ENCODE data around the gene R3HDM1. TPM values are rescaled to one million over a fixed set of nuclear protein-coding genes. Genes with fewer than 3 reads are reported as not detected.

Gene R3HDM1
- total RNA-seq, 1 donor from 2014 or later, result 18.2 TPM

DNA sequence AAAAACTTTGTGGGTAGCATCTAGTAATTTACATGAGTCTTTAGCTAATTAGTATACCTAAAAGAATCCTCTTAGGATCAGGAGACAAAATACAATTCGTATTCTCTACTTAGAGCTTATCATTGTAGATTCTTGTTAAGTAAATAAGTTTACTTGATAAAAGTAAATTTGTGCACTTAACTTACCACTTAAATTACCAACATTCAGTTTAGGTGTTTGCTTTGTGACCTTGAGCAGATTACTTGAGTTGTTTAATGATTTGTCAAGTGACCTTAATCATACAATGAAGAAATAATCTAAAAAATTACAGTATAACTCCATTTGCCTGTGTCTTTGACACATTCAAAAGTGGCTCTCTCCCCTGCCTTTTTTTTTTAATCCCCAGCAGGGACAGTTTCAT lies 143.2 kb downstream of the R3HDM1 start:
- intact Hi-C loops (cut with DNase I), result no loop called here
- Histone ChIP-seq H3K4me1 (no peaks in the 10 kb centered on the region), H3K27me3 (no peaks in the 10 kb centered on the region), H3K9me3 (no peaks in the 10 kb centered on the region), H3K4me3 (no peak overlapping the region), H3K27ac (no peak overlapping the region), H3K36me3 (peaks cover 0 to 2% of the 10 kb centered on the region in 2 donors)
- no peak for DNase-seq (ENCODE audit: extremely low spot score in 2 of 2)
- TF ChIP-seq POLR2A (IDR thresholded peaks at IDR 0.05) (no peak), POLR2AphosphoS5 (IDR thresholded peaks at IDR 0.05; ENCODE audit: insufficient read depth in 1 of 2, low read depth in 1 of 2) (no peak)
- TF ChIP-seq, protein P1, sequence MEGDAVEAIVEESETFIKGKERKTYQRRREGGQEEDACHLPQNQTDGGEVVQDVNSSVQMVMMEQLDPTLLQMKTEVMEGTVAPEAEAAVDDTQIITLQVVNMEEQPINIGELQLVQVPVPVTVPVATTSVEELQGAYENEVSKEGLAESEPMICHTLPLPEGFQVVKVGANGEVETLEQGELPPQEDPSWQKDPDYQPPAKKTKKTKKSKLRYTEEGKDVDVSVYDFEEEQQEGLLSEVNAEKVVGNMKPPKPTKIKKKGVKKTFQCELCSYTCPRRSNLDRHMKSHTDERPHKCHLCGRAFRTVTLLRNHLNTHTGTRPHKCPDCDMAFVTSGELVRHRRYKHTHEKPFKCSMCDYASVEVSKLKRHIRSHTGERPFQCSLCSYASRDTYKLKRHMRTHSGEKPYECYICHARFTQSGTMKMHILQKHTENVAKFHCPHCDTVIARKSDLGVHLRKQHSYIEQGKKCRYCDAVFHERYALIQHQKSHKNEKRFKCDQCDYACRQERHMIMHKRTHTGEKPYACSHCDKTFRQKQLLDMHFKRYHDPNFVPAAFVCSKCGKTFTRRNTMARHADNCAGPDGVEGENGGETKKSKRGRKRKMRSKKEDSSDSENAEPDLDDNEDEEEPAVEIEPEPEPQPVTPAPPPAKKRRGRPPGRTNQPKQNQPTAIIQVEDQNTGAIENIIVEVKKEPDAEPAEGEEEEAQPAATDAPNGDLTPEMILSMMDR (IDR thresholded peaks at IDR 0.05), result no peak

DNA sequence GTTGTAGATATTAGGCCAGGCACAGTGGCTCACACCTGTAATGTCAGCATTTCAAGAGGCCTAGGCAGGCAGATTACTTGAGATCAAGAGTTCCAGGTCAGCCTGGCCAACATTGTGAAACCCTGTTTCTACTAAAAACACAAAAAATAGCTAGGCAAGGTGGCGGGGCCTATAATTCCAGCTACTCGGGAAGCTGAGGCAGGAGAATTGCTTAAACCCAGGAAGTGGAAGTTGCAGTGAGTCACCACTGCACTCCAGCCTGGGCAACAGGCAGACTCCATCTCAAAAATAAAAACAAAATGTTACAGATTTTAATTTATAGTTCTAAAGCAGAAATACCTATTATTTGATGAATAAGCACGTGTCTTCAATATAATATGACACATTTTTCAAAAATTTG lies 144.7 kb downstream of the R3HDM1 start:
- no peaks in the 10 kb centered on the region for H3K4me1 ChIP-seq
- H3K4me3 ChIP-seq, result no peak overlapping the region
- no peaks in the 10 kb centered on the region for H3K27me3 ChIP-seq
- H3K9me3 ChIP-seq, result no peaks in the 10 kb centered on the region
- H3K27ac ChIP-seq, result no peak overlapping the region
- TF ChIP-seq, protein P1 (IDR thresholded peaks at IDR 0.05), result no peak
- no peak for TF ChIP-seq POLR2AphosphoS5 (IDR thresholded peaks at IDR 0.05; ENCODE audit: insufficient read depth in 1 of 2, low read depth in 1 of 2)
- intact Hi-C loops (cut with DNase I), result no loop called here
- peaks cover 0 to 16% of the 10 kb centered on the region in 2 donors for H3K36me3 ChIP-seq
- DNase-seq (ENCODE audit: extremely low spot score in 2 of 2), result no peak

DNA sequence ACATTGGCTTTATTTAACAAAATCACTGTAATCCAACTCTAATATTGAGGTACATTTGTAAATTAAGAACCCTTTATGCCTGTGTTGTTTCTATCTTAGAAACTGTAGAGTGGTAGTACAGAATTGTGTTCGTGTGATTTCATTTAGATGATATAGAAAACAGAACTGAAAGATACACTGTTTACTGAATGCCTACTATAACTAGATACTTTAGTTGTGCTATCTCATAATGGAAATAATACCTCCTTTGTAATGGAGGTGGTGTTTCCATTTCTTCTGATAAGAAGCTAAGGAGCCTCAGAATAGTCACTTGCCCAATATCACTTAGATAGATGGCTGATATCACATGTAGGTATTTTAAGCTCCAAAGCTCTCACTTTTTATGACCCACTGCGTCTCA lies 147.8 kb downstream of the R3HDM1 start:
- Histone ChIP-seq H3K4me1 (no peaks in the 10 kb centered on the region), H3K36me3 (peaks cover 0 to 20% of the 10 kb centered on the region in 2 donors)

DNA sequence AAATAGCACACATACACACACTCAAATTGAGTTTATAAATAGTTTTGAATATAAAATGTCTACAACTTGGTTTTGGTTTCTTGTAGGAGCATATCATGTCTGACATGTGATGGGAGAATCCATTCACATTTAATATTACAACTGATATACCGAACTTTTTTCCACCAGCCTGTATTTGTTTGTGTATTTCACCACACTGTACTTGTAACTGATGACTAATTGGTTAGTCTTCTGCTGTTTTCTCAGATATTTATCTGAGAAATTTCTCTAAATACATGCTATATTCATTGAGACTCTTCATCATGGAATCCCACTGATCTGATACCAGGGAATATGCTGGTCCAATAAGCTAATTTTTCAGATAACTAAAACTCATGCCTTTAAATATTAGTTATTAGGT lies 154.1 kb downstream of the R3HDM1 start:
- H3K4me3 ChIP-seq, result no peak overlapping the region
- intact Hi-C loops (cut with DNase I), result no loop called here
- TF ChIP-seq, protein P1 (IDR thresholded peaks at IDR 0.05), result no peak
- TF ChIP-seq POLR2AphosphoS5 (IDR thresholded peaks at IDR 0.05; ENCODE audit: insufficient read depth in 1 of 2, low read depth in 1 of 2) (no peak), POLR2A (IDR thresholded peaks at IDR 0.05) (no peak)
- H3K9me3 ChIP-seq, result no peaks in the 10 kb centered on the region
- H3K4me1 ChIP-seq, result no peaks in the 10 kb centered on the region
- no peaks in the 10 kb centered on the region for H3K27me3 ChIP-seq
- DNase-seq (ENCODE audit: extremely low spot score in 2 of 2), result no peak
- peaks cover 0 to 10% of the 10 kb centered on the region in 2 donors for H3K36me3 ChIP-seq
- no peak overlapping the region for H3K27ac ChIP-seq

More for the DNA sequence above, 147.8 kb downstream of the R3HDM1 start:
- H3K4me3 ChIP-seq, result no peak overlapping the region
- H3K27me3 ChIP-seq, result no peaks in the 10 kb centered on the region
- TF ChIP-seq, protein P1 (IDR thresholded peaks at IDR 0.05), result no peak
- no peak for TF ChIP-seq POLR2AphosphoS5 (IDR thresholded peaks at IDR 0.05; ENCODE audit: insufficient read depth in 1 of 2, low read depth in 1 of 2)
- no peak for TF ChIP-seq POLR2A (IDR thresholded peaks at IDR 0.05)
- no peak for DNase-seq (ENCODE audit: extremely low spot score in 2 of 2)
- H3K27ac ChIP-seq, result no peak overlapping the region
- H3K9me3 ChIP-seq, result no peaks in the 10 kb centered on the region
- intact Hi-C loops (cut with DNase I), result no loop called here

DNA sequence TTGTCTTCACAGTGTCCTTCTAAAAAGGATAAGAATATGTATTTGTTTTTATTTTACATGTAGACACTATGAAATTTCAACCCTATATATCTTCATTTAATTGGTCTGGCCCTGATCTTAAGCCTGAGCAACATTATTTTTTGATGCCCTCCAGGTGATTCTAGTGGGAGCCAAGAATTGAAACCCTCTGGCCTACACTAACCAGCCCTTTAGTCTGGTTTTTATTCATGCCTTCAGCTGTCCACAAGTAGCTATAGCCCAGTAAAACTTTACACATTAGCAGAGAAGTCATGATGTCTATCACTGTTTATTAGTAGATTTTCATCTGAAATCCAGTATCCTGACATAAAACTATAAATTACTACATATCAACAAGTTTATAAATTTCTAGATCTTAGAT lies 157.7 kb downstream of the R3HDM1 start:
- Histone ChIP-seq H3K4me3 (no peak overlapping the region), H3K4me1 (no peaks in the 10 kb centered on the region), H3K36me3 (no peaks in the 10 kb centered on the region), H3K27ac (no peak overlapping the region), H3K9me3 (no peaks in the 10 kb centered on the region), H3K27me3 (no peaks in the 10 kb centered on the region)
- no peak for DNase-seq (ENCODE audit: extremely low spot score in 2 of 2)
- intact Hi-C loops (cut with DNase I), result no loop called here
- TF ChIP-seq POLR2A (IDR thresholded peaks at IDR 0.05), result no peak
- TF ChIP-seq, protein P1 (IDR thresholded peaks at IDR 0.05), result no peak
- TF ChIP-seq POLR2AphosphoS5 (IDR thresholded peaks at IDR 0.05; ENCODE audit: insufficient read depth in 1 of 2, low read depth in 1 of 2), result no peak

All from vagina (tissue), 2 donors.